Measurements from ENCODE around the gene TRABD2B. TPM values are rescaled to one million over a fixed set of nuclear protein-coding genes. Genes with fewer than 3 reads are reported as not detected.

TRABD2B gene
- total and polyA plus RNA-seq, 11 donors = 0.31 to 1.1 (median 0.80) TPM

- Histone ChIP-seq H3K4me3 (no peak overlapping the region), H3K36me3 (no peaks in the 10 kb centered on the region), H3K4me1 (no peaks in the 10 kb centered on the region), H3K27ac (no peak overlapping the region), H3K27me3 (no peaks in the 10 kb centered on the region), H3K9me3 (no peaks in the 10 kb centered on the region)
- 95 to 97% (median 95%) methylated on average over 9 of the region's 9 CpGs for WGBS, 4 donors
- no peak for TF ChIP-seq POLR2A (IDR thresholded peaks at IDR 0.05)
- no peak for TF ChIP-seq CTCF (IDR thresholded peaks at IDR 0.05)
- DNase-seq (no peak), ATAC-seq (no peak)
- intact Hi-C loops (cut with DNase I) = loop anchor here in 1 of 10 donors (10.0 kb wide), 1 partner anchor 57 kb away; no protein-coding TSS in a partner anchor
Observed at GRCh38 chr1:47911424-47911823, 85.8 kb downstream of the TRABD2B start.

GRCh38 chr1:47908258-47908657 is 88.9 kb downstream of the TRABD2B start:
- no peaks in the 10 kb centered on the region for H3K36me3 ChIP-seq
- ATAC-seq = no peak
- H3K27ac ChIP-seq = no peak overlapping the region
- intact Hi-C loops (cut with DNase I) = no loop called here
- H3K4me1 ChIP-seq = no peaks in the 10 kb centered on the region
- no peak for TF ChIP-seq POLR2A (IDR thresholded peaks at IDR 0.05)
- TF ChIP-seq CTCF (IDR thresholded peaks at IDR 0.05) = no peak
- no peaks in the 10 kb centered on the region for H3K9me3 ChIP-seq
- WGBS, 4 donors = 88 to 94% (median 93%) methylated on average over 2 of the region's 2 CpGs
- no peaks in the 10 kb centered on the region for H3K27me3 ChIP-seq
- no peak for DNase-seq
- H3K4me3 ChIP-seq = no peak overlapping the region

- Histone ChIP-seq H3K9me3 (no peaks in the 10 kb centered on the region), H3K4me3 (no peak overlapping the region), H3K4me1 (no peaks in the 10 kb centered on the region), H3K27ac (no peak overlapping the region), H3K27me3 (no peaks in the 10 kb centered on the region), H3K36me3 (no peaks in the 10 kb centered on the region)
- WGBS, 4 donors = 77 to 93% (median 82%) methylated on average over 1 of the region's 1 CpG
- TF ChIP-seq POLR2A (IDR thresholded peaks at IDR 0.05) = no peak
- TF ChIP-seq CTCF (IDR thresholded peaks at IDR 0.05) = no peak
- no peak for DNase-seq
- no peak for ATAC-seq
- intact Hi-C loops (cut with DNase I) = no loop called here
Observed at GRCh38 chr1:47907177-47907528, 90.0 kb downstream of the TRABD2B start.

GRCh38 chr1:47906527-47907176 is 90.5 kb downstream of the TRABD2B start:
- Histone ChIP-seq H3K27me3 (no peaks in the 10 kb centered on the region), H3K4me3 (no peak overlapping the region), H3K4me1 (no peaks in the 10 kb centered on the region), H3K9me3 (no peaks in the 10 kb centered on the region), H3K27ac (no peak overlapping the region), H3K36me3 (no peaks in the 10 kb centered on the region)
- DNase-seq = no peak
- intact Hi-C loops (cut with DNase I) = no loop called here
- no peak for TF ChIP-seq CTCF (IDR thresholded peaks at IDR 0.05)
- TF ChIP-seq POLR2A (IDR thresholded peaks at IDR 0.05) = no peak
- 73 to 81% (median 77%) methylated on average over 14 of the region's 14 CpGs for WGBS, 4 donors
- ATAC-seq = no peak
